GM12878 (cell line): ENCODE results near the gene C19orf38. TPM values are rescaled to one million over a fixed set of nuclear protein-coding genes. Genes with fewer than 3 reads are reported as not detected.

Experiments
- ATAC-seq: fragments of 200-7000 bp; cut with Tn5 transposase; 3 replicates; pipeline ENCODE4 v1.9.1; 2020; ENCODE audit warnings: mild to moderate bottlenecking, moderate library complexity
- BruUV-seq: library from RNA; stranded (reverse); fragments of 400-500 nt; replicated peaks from 2 replicates; lab custom pipeline; 2021; lab: Mats Ljungman, UMichigan
- CTCF ChIA-PET: fragments of 300-600 bp; sonication (Branson Sonifier 250); formaldehyde crosslinking; extraction: SDS; loops from one replicate; lab custom pipeline; 2021; ENCODE audit warnings: inconsistent platforms; lab: Yijun Ruan, JAX
- POLR2A ChIA-PET: fragments of 350-600 bp; formaldehyde crosslinking; extraction: SDS; loops from one replicate; lab custom pipeline; 2021; ENCODE audit warnings: inconsistent platforms; lab: Charles Lee
- RAD21 ChIA-PET: fragments of 300-600 bp; sonication (Branson Sonifier 250); formaldehyde crosslinking; loops from one replicate; lab custom pipeline; 2023; ENCODE audit warnings: antibody characterized with exemption; ENCODE audit not compliant: unreplicated experiment; lab: Charles Lee
- SMC1A ChIA-PET: fragments of 300-600 bp; sonication (Branson Sonifier 250); formaldehyde crosslinking; loops from one replicate; lab custom pipeline; 2023; ENCODE audit not compliant: unreplicated experiment, uncharacterized antibody; lab: Charles Lee
- DNase-seq: peaks from one replicate; pipeline ENCODE4 v3.0.0-alpha.2; 2011; ENCODE audit warnings: low read depth, low spot score
- FAIRE-seq: peaks from 3 replicates; lab custom pipeline; 2011; peaks lifted over from hg19 to GRCh38; lab: Jason Lieb, UNC
- H2AFZ ChIP-seq: 2 replicates; pipeline ENCODE4 v1.6.0; 2011; ENCODE audit warnings: low read depth, low read length, control low read depth; ENCODE audit not compliant: control insufficient read depth
- H3K27ac ChIP-seq: 2 replicates; pipeline ENCODE4 v1.5.1; 2011; ENCODE audit warnings: control low read depth; ENCODE audit not compliant: control insufficient read depth, insufficient read depth
- H3K27me3 ChIP-seq, 2 experiments: replicated peaks in 1 of 2; 2 replicates each; pipeline versions ENCODE4 v1.6.0 to v1.6.1; 2011; ENCODE audit warnings: low read length in 1 of 2; ENCODE audit not compliant: control insufficient read depth in 2 of 2, insufficient read depth in 2 of 2
- H3K36me3 ChIP-seq, 2 experiments: 2 replicates each; pipeline ENCODE4 v1.5.1; 2011; ENCODE audit warnings: low read length in 1 of 2; ENCODE audit not compliant: control insufficient read depth in 2 of 2, insufficient read depth in 2 of 2
- H3K4me1 ChIP-seq: 2 replicates; pipeline ENCODE4 v1.6.1; 2011; ENCODE audit warnings: mild to moderate bottlenecking, low read length, moderate library complexity, mixed read lengths; ENCODE audit not compliant: control insufficient read depth, insufficient read depth
- H3K4me2 ChIP-seq: 2 replicates; pipeline ENCODE4 v1.6.0; 2011; ENCODE audit warnings: control low read depth; ENCODE audit not compliant: control insufficient read depth, insufficient read depth
- H3K4me3 ChIP-seq: fragments of 200-600 bp; sonication (generic); 2 replicates; pipeline ENCODE4 v1.5.1; 2016
- H3K79me2 ChIP-seq: 2 replicates; pipeline ENCODE4 v1.6.0; 2011; ENCODE audit warnings: low read length; ENCODE audit not compliant: control insufficient read depth, insufficient read depth
- H3K9ac ChIP-seq: 2 replicates; pipeline ENCODE4 v1.8.0; 2011; ENCODE audit warnings: low read length, control low read depth, mixed read lengths; ENCODE audit not compliant: control insufficient read depth, insufficient read depth
- H3K9me3 ChIP-seq: replicated peaks from 3 replicates; pipeline ENCODE4 v1.5.1; 2011; ENCODE audit warnings: mild to moderate bottlenecking, low read length; ENCODE audit not compliant: control insufficient read depth, insufficient read depth
- H4K20me1 ChIP-seq: 2 replicates; pipeline ENCODE4 v1.6.0; 2011; ENCODE audit not compliant: control insufficient read depth, insufficient read depth
- ATF2 ChIP-seq: IDR thresholded peaks from 2 replicates; pipeline ENCODE4 v1.6.1; 2012; ENCODE audit warnings: low read length, inconsistent platforms
- ATF3 ChIP-seq: IDR thresholded peaks from 2 replicates; pipeline ENCODE4 v1.6.1; 2011; ENCODE audit warnings: low read depth, mild to moderate bottlenecking, low read length, moderate library complexity, borderline replicate concordance; ENCODE audit errors: extremely low read depth
- EP300 ChIP-seq, 2 experiments: fragments of 150-350 bp in 1 of 2; IDR thresholded peaks; 2 replicates each; pipeline ENCODE4 v1.6.1; 2011 to 2012; ENCODE audit warnings: low read depth in 2 of 2, low read length in 2 of 2, borderline replicate concordance in 1 of 2, improper control_type of control experiment in 1 of 2, inconsistent platforms in 1 of 2; ENCODE audit not compliant: control insufficient read depth in 1 of 2
- ETV6 ChIP-seq, 2 experiments: fragments of 450-650 bp in 1 of 2; IDR thresholded peaks in 1 of 2; conservative IDR thresholded peaks in 1 of 2; 2 replicates each; pipeline ENCODE4 v1.6.1; 2014; ENCODE audit warnings: antibody characterized with exemption in 1 of 2, borderline replicate concordance in 1 of 2, low read depth in 1 of 2, mild to moderate bottlenecking in 1 of 2, moderate library complexity in 1 of 2
- EZH2 ChIP-seq: IDR thresholded peaks from 2 replicates; pipeline ENCODE4 v1.6.1; 2012; ENCODE audit warnings: low read depth, mild to moderate bottlenecking, control low read depth, inconsistent platforms, low read length, borderline replicate concordance; ENCODE audit not compliant: control insufficient read depth
- MLLT1 ChIP-seq: fragments of 450-650 bp; IDR thresholded peaks from 2 replicates; pipeline ENCODE4 v1.6.1; 2016; ENCODE audit warnings: mild to moderate bottlenecking
- PBX3 ChIP-seq: IDR thresholded peaks from 2 replicates; pipeline ENCODE4 v1.6.1; 2011; ENCODE audit warnings: mild to moderate bottlenecking, low read depth, low read length, moderate library complexity; ENCODE audit not compliant: insufficient replicate concordance
- RCOR1 ChIP-seq: conservative IDR thresholded peaks from 2 replicates; pipeline ENCODE4 v1.6.1; 2012; ENCODE audit warnings: low read depth, low read length, improper control_type of control experiment
- RELA ChIP-seq: fragments of 450-650 bp; IDR thresholded peaks from 2 replicates; pipeline ENCODE4 v1.8.0; 2014; ENCODE audit warnings: borderline replicate concordance; ENCODE audit not compliant: partially characterized antibody
- RUNX3 ChIP-seq: IDR thresholded peaks from 2 replicates; pipeline ENCODE4 v1.6.1; 2012; ENCODE audit warnings: low read length, inconsistent platforms
- SMAD5 ChIP-seq: IDR thresholded peaks from 2 replicates; pipeline ENCODE4 v1.6.1; 2016; ENCODE audit warnings: antibody characterized with exemption, low read depth
- YBX1 ChIP-seq: fragments of 450-650 bp; IDR thresholded peaks from 2 replicates; pipeline ENCODE4 v1.6.1; 2016; ENCODE audit warnings: antibody characterized with exemption
- ZBTB11 ChIP-seq: fragments of 450-650 bp; formaldehyde crosslinking; IDR thresholded peaks from 2 replicates; pipeline ENCODE4 v1.5.0; 2022; ENCODE audit warnings: mild to moderate bottlenecking, missing genetic modification characterization
- ZSCAN29 ChIP-seq: fragments of 450-650 bp; IDR thresholded peaks from 2 replicates; pipeline ENCODE4 v1.6.1; 2017; ENCODE audit warnings: mild to moderate bottlenecking, moderate library complexity
- WGBS: methylation state at CpG from one replicate; pipeline ENCODE4 v1.1.6; 2016; ENCODE audit warnings: low lambda C conversion rate; ENCODE audit not compliant: insufficient replicate concordance, insufficient coverage; ENCODE audit errors: missing lambda C conversion rate; 5-methylcytosine and 5-hydroxymethylcytosine counted together
- in situ Hi-C: fragments of 300-500 bp; cut with MboI; formaldehyde crosslinking; loops from 9 replicates; pipeline ENCODE4 v1.14.3; 2018; ENCODE audit warnings: mixed read lengths
- intact Hi-C: fragments of 100-400 bp; cut with micrococcal nuclease; formaldehyde crosslinking; loops from one replicate; pipeline ENCODE4 v1.14.2; 2022; ENCODE audit not compliant: unreplicated experiment
- polyA plus RNA-seq, 11 experiments: library from polyadenylated mRNA; depleted of rRNA in 4 of 11; unstranded in 6 of 11; stranded (reverse) in 5 of 11; fragments of >200 nt; fragmentation: Nextera tagmentation in 4 of 11; fragmentation: Illumina TruSeq in 1 of 11; extraction: Ambion mirVana in 4 of 11; extraction: Trizol in 1 of 11; gene quantifications; 1 replicate in 1 of 11; 2 replicates in 10 of 11; pipeline versions ENCODE4 v1.2.1 to v1.2.3, GENCODE V29; 2011 to 2016; ENCODE audit warnings: inconsistent platforms in 2 of 11, missing spikeins in 2 of 11, low read depth in 1 of 11
- total RNA-seq, 4 experiments: library from RNA; depleted of rRNA in 3 of 4; stranded (reverse); fragments of >200 nt in 3 of 4; fragmentation: Illumina TruSeq in 1 of 4; extraction: Trizol in 1 of 4; gene quantifications; 2 replicates each; pipeline versions ENCODE4 v1.2.1 to v1.2.3, GENCODE V29; 2013 to 2021

Gene C19orf38
- total and polyA plus RNA-seq, 10 of the 15 experiments (the other 5 are each of a cell fraction or from before 2014, with no cell fraction given): 2.6 to 7.5 (median 5.0) TPM

GRCh38 chr19:10852098-10852800 is 4.0 kb downstream of the C19orf38 start:
- no peak overlapping the region for H2AFZ ChIP-seq
- RAD21 ChIA-PET: no interaction called here
- H3K27ac ChIP-seq: no peak overlapping the region
- no peaks in the 10 kb centered on the region for H4K20me1 ChIP-seq
- intact Hi-C loops: no loop called here
- no peak for ATAC-seq
- CTCF ChIA-PET: interaction anchor here (1.4 to 4.3 kb wide), 3 partner anchors 11 to 135 kb away, joined by 6 to 42 read pairs (median 41); partner anchors contain the start of gene DNM2
- POLR2A ChIA-PET: no interaction called here
- no peaks in the 10 kb centered on the region for H3K9me3 ChIP-seq
- H3K79me2 ChIP-seq: no peaks in the 10 kb centered on the region
- no peak overlapping the region for H3K4me3 ChIP-seq
- H3K27me3 ChIP-seq: no peaks in the 10 kb centered on the region
- no peak for DNase-seq
- peaks cover 9% of the 10 kb centered on the region for H3K4me1 ChIP-seq
- H3K4me2 ChIP-seq: no peak overlapping the region
- no peak for FAIRE-seq
- H3K9ac ChIP-seq: no peak overlapping the region
- no TSS peak for BruUV-seq
- in situ Hi-C loops: no loop called here
- H3K36me3 ChIP-seq: no peaks in the 10 kb centered on the region
- SMC1A ChIA-PET: no interaction called here
- WGBS: 42% methylated on average over 7 of the region's 7 CpGs
- no peak for TF ChIP-seq EP300 (IDR thresholded peaks at IDR 0.05; ENCODE audit: borderline replicate concordance in 1 of 2, control insufficient read depth in 1 of 2, low read depth in 2 of 2, low read length in 2 of 2)
- TF ChIP-seq SMAD5: no peak
- TF ChIP-seq ATF3: no peak
- TF ChIP-seq YBX1: no peak
- no peak for TF ChIP-seq ZBTB11
- no peak for TF ChIP-seq ATF2
- TF ChIP-seq EZH2: no peak
- no peak for TF ChIP-seq PBX3
- TF ChIP-seq ETV6 (conservative IDR thresholded peaks at IDR 0.05 in 1 of 2, IDR thresholded peaks at IDR 0.05 in 1 of 2; ENCODE audit: borderline replicate concordance in 1 of 2, low read depth in 1 of 2): no peak
- no peak for TF ChIP-seq RUNX3
- TF ChIP-seq ZSCAN29: no peak
- TF ChIP-seq RCOR1: no peak
- TF ChIP-seq MLLT1: no peak
- TF ChIP-seq RELA: no peak
